GM12864 (cell line): ENCODE results near the gene PID1.

ENCODE experiments used
- DNase-seq: peaks from one replicate; pipeline ENCODE4 v3.0.0-alpha.2; 2011; ENCODE audit warnings: low read depth
- H3K4me3 ChIP-seq: 2 replicates; pipeline ENCODE4 v1.5.1; 2011; ENCODE audit warnings: mild to moderate bottlenecking, low read depth, low read length, control low read depth
- CTCF ChIP-seq: IDR thresholded peaks from 2 replicates; pipeline ENCODE4 v1.5.1; 2011; ENCODE audit warnings: low read depth, mild to moderate bottlenecking, moderate library complexity, low read length, control low read depth, inconsistent platforms; ENCODE audit errors: missing control alignments

PID1 gene

GRCh38 chr2:229133155-229133772, 137.8 kb downstream of the PID1 start:
- H3K4me3 ChIP-seq = no peak overlapping the region
- TF ChIP-seq CTCF = peak; percentile 23
- DNase-seq = no peak

- no peak overlapping the region for H3K4me3 ChIP-seq
- no peak for TF ChIP-seq CTCF
- no peak for DNase-seq
These were observed 138.9 kb downstream of the PID1 start for GRCh38 chr2:229132236-229132635.

- no peak for TF ChIP-seq CTCF
- no peak for DNase-seq
- H3K4me3 ChIP-seq = no peak overlapping the region
These were observed 140.6 kb downstream of the PID1 start for GRCh38 chr2:229130522-229130921.

- no peak overlapping the region for H3K4me3 ChIP-seq
- no peak for DNase-seq
- TF ChIP-seq CTCF = no peak
These were observed 141.2 kb downstream of the PID1 start for GRCh38 chr2:229129738-229130371.

- no peak overlapping the region for H3K4me3 ChIP-seq
- no peak for DNase-seq
- TF ChIP-seq CTCF = no peak
These were observed 143.6 kb downstream of the PID1 start for GRCh38 chr2:229127471-229127870.

GRCh38 chr2:229126066-229126465, 145.0 kb downstream of the PID1 start:
- DNase-seq = no peak
- no peak for TF ChIP-seq CTCF
- no peak overlapping the region for H3K4me3 ChIP-seq

- no peak for DNase-seq
- no peak overlapping the region for H3K4me3 ChIP-seq
- TF ChIP-seq CTCF = no peak
These were observed 147.0 kb downstream of the PID1 start for GRCh38 chr2:229124136-229124535.
